Activated CD4-positive, alpha-beta T cell treated with anti-CD3 and anti-CD28 coated beads for 24 hours (primary cell): ENCODE measurements around the gene UBE2Z.
"Not testable (repeated sequence)": the region's sequence is repeated elsewhere in the genome, so short reads cannot be mapped to it uniquely, and the experiment has no call there.

Experiments
- DNase-seq, 2 donors: peaks; one replicate each; pipeline ENCODE4 v3.0.0-alpha.2; 2020; ENCODE audit warnings: low read depth in 2 of 2

UBE2Z gene

DNA sequence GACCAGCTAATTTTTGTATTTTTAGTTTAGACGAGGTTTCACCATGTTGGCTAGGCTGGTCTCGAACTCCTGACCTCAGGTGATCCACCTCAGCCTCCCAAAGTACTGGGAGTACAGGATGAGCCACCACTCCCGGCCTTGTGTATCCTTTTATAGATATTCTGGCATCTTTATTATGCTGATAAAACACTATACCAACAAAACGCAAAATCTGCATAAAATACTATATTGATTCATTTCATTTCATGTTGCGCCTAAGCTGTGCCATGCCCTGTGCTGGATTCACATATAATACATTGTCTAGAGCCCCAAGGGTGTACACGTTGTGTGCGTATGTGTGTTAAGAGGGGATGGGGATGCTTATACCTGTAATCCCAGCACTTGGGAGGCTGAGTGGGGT is 3.8 kb upstream of the UBE2Z start:
- no peak for DNase-seq

DNA sequence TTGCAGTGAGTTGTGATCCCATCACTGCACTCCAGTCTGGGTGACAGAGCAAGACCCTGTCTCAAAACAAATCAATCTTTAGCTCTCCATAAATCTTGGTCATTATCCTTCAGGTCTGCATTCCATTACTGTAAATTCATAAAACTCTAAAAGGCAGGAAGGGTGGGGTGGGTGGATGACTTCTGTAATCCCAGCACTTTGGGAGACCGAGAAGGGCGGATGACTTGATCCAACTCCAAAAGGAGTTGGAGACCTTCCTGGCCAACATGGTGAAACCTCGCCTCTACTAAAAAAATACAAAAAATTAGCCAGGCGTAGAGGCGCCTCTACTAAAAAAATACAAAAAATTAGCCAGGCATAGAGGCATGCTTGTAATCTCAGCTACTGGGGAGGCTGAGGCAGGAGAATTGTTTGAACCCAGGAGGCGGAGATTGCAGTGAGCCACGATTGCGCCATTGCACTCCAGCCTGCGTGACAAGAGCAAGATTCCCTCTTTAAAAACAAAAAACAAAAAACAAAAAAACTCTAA is 2.2 kb upstream of the UBE2Z start:
- DNase-seq: no peak

DNA sequence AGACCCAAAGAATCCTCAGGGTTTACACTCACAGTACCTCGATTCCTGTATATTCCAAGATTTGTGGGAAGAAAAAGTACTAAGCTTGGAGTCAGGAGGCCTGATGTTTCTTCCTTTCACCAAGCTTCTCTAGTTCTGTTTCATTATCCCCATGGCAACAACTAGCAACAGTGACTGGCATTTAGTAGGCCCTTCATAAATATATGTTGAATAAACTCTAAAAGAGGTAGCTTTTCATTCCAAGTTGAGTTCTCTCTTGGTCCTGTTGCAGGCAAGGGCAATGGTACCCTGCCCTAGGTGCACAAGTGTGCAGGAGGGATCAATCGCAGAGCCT is 527 bp upstream of the UBE2Z start:
- DNase-seq: no peak

DNA sequence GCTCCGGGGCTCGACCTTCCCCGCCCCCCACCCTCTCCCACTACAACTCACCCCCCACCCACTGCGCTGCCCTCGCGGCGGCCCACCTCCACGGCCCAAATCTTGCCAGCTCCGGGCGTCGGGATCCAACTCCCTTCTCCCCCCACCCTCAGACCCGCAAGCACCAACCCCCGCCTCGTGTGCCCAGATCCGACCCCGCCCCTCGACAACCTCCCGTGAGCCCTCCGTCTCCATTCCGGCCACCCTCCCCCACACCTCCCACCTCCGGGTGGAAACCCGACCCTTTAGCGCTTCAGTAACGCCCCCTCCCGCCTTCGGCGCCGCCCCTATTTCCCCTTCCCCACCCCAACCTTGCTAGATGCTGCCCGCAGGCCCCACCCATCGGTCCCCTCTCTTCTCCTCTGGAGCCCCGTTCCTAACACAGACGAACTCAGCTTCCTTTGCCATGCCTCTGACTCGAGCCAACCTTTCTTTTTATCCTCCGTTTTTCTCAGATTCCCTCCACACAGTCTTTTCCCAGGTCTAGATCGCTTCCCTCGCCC is 717 bp downstream of the UBE2Z start:
- DNase-seq: peak; percentile 85 to 92

DNA sequence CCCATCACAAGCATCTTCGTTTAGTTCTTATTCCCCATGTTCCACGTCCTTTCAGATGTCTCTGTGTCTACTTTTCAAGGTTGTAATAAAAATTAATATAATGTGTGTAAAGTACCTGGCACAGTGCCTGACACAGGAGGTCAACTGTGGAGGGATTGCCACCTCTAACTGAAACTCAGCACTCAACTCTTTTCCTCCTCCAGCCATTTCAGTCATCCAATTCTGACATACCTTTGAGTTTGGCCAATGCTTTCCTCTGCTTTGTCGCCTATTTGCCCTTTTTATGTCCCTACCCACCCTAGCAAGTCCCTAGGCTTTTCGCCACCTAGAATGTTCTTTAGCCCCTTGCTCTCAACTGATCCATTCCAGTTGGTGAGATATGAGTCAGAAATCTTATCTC is 1.6 kb downstream of the UBE2Z start:
- DNase-seq: no peak

DNA sequence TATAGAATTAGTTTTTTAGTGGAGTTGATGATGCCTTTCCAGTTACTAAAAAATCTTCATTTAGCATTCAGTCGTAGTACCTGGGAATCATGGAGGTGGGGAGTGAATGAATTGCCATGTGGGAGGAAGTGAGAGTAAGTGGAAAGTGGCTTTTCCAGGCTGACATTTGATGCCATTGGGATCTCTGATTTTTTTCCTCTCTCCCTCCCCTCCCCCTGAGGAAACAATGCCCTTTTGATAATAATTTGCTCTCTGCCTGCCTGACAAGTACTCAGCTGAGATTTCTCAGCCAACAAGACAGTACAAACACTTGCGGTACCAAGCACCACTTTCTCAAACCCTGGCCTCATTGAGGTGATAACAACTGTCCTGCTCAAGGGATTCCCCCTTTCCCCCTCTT is 2.2 kb downstream of the UBE2Z start:
- DNase-seq: no peak

DNA sequence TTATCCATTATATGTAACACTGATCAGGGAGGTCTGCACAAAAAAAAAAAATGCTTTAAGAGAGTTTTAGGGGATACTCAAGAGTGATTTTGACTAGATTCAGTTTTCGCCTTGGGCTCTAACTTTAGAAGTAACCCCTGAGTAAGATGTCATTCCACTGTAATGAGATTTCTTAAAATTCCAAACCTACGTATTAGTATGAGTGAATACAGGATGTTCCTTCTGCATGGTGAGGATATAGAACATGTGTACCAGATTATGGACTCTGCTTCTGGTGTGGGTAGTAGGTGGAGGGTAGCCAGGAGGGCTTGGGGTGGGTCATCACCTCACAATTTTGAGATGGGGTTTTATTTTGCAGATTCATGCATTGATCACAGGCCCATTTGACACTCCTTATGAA is 4.3 kb downstream of the UBE2Z start:
- no peak for DNase-seq

DNA sequence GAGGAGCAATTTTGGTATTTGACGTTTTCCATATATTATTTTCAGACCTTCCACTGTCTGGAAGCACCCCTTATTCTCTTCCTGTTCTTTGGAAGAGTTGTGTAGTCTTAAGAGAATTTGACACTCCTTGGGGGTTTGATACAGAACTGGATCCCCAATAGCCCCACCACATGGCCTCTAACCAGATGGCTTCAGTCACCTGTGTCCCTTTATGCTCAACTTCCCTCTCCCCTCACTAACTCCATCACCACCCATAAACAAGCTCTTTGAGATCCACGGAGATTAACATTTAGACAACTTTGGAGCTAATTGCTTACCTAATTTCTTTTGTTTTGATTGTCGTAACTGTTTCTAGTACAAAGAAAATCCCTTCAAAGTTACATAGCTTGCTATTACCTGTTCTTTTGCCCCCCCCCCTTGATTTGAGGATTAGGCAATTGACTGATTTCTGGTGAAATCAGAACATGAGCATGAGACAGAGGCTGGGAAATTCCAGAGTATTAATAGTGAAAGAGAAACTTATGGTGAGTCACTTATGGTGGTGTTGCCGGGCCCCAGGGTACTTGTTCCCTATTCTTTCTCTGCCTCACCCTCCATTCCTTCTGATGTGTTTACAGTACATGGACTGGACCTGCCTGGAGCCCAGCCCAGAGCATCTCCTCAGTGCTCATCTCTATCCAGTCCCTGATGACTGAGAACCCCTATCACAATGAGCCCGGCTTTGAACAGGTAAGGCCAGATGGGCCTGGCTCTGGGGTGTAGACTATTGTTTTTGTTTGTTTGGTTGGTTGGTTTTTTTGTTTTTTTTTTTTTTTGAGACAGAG is 7.5 kb downstream of the UBE2Z start:
- DNase-seq: peak; percentile 25 to 57

DNA sequence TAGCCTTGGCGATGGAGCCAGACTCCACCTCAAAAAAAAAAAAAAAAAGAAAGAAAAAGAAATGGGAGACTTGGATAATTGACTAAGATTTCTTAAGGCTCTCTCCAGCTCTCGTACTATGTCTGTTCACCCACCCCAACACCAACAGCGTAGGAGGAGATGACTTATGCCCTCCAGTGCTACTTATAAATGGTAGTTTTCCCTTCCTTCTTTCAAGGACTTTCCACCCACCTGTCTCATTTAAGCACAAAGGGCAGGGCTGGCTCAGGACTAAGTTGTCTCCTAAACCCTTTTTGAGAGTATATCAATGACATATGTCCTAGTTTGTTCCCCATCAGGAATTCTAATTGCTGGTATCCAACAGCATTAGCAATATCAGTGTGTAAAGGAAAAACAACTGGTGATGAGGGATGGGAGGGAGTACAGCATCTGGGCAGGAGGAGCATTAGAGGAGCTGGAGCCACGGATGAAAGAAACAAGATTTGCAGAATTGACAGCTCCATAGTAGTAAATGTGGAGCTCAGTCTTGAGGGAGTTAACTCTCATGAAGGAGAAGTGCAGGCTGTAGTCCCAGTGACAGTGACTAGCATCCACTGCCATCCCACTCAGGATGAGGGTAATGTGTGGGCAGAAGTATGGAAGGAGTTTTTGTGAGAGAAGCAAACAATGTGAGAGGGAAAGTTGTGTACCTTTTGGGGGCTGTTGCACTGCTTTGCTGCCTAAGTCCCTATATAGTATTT is 17.2 kb downstream of the UBE2Z start:
- no peak for DNase-seq

DNA sequence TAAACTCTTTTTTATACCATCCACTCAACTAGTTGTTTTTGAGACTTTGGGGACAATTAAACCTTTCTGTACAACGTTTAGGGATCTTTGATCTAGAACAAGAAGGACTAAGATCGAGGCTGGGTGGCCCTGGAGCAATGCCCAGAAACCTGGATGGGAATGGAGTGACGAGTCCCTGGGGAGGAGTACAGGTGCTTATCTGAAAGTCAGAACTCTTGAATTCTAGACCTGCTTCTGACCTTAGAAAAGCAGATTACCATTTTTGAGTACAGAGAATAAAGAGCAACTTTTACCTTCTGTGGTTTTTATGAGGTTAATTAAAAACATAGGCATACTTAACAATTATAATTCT is 17.8 kb downstream of the UBE2Z start:
- no peak for DNase-seq

DNA sequence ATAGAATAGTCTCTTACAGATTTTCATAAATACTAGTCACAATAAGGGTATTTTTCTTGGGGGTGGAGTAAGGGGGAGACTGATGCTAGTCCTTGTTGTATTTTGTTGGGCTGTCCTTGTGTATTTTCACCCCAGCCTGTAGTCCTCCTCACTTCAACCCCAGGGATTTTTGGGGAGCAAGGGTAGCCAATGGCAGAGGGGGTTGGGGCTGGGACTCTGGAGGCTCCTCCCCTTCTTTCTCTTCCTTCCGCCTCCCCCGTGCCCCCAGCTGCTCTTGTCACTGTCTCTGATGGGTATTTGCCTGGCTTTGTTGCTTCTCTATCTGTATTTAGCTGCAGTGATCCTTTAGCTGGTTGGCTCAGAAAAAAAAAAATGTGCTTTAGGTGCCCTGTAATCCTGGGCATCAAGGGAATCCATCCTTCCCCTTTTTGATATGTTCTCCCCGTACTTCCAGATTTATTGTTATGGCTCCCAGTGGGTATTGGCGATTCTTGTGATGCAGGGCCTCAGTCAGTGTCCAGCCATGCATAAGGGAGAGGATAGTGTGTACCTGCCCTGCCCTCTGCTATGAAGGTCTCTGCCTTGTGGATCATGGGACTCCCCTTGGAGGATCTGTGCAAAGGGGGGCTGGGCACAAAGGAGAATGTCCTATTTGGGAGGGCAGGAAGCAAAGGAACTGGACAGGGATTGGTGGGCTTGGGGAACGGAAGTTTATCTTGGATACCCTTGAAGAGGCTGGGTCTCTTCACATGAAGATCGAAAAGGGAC is 20.0 kb downstream of the UBE2Z start:
- DNase-seq: no peak

DNA sequence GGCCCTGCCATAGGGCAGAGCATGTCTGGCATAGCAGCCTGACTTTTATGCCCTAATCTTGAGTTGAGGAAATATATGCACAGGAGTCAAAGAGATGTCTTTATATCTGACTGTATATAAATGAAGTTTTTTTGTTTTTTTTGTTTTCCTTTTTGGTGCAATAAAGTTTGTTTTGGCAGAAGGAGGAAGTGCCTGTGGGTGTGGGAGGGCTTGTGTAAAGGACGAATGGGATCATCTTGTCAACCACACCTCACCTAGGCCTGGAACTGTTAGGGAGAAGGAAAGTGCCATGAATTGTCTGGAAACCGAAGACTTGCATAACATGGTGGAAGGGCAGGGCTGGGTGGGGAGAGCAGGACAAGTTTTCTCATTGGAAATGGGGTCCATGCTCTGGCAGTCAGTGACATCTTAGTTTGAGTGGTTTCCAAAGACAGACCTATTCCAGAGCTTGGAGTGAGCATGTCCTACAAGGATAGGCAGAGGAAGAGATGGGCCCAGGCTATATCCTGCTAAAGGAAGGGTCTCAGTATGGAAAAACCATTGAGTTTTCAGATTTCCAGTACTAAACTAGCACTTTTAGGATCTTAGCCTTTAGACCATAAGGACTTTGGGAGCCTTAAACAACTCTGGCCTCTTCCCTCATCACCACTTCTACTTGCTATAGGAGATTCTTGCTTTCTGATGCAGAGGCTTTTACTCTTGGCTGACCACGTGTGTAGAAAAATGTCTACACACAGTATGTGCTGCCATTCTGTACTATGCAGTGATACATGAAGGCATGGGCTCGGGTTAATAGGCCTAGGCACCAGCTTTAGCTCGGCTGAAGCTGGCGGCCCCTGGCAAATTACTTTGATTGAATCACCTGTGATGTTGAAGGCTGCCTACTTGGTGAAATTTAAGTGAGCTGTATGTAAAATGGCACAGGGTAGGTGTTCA is 20.9 kb downstream of the UBE2Z start:
- no peak for DNase-seq

DNA sequence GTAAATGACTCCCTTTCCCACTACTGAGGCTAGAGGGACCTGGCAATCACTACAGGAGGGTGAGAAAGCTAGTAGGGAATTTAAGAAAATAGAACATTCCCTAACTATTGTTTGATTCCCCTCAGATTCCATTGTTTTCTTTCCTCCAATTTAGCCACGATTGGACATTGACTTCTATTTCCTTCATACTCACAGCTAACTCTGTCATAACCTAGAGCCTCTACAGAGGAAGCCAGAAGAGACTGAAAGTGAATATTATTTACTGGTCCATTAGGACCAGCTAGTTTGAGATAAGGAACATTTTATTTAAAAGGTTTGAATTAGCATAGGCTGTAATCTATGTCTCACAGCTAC is 21.6 kb downstream of the UBE2Z start:
- no peak for DNase-seq

DNA sequence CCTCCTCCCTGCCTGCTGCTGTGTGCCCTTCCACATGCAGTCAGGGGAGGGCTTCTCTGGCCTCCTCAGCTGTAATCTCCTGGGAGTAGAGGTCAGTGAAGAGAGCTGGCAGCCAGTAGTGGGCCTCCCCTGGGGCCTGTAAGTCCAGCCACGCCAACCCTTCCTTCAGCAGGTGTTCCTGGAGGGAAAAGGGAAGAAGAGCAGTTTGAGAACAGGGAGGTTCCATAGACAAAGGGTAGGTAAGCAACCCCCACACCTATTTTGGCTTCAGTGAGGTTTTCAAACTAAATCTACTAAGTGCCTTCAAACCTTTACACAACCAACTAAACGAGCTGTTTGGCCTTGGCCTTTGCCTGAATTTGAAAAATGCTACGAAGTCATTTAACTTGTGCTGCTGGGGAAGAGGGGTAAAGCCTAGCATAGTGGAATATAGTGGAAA is 22.2 kb downstream of the UBE2Z start:
- no peak for DNase-seq

DNA sequence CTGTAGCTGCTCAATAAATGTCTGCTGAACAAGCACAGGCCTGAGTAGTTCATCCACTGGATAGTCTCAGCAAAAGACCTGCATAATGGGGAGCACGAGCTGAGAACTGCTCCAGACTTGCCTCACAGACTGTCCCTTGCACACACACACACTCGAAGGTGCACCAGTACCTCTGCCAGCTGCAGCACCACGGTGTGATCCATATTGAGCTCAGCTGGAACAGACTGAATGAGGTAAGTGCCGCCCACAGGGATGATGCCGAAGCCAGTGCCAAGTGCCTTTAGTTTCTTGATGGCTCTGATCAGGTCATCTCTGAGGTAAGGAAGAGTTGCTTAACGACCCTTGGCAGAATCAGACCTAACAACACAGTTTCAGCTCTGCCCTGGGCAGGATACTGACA is 24.8 kb downstream of the UBE2Z start:
- DNase-seq: no peak

DNA sequence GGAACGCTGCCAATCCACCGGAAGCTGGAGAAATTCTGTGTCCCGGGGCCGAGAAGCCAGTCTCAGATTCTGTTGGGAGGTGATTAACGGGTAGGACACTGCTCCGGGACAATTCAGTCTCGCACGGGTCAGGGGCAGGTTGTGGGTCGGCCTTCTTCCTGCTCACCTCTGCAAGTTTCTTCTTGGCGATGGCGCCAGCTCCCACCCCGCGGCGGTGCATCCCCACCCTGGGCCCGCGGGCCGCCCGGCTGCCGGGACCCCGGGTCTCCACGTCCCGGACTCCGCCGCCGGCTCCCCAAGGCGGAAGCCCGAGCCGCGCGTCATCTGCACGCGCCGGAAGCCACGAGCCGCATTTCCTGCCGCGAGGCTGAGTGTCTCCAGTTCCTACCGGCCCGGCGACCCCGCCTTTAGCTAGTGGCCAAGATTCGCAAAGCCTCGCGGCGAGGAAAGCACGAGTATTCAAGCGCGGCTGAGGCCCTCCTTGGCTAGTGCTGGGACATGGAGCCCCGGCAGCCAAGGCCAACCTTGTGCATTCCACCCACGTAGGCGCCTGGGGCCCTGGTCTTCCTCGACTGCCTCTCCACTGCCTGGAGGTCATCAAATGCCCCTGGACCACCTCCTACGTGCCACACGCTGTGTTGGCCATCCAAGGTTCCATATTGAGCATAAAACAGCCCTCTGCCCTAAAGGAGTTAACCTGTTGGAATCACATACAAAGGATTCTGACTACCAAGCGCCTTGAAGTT is 36.5 kb downstream of the UBE2Z start, which contains the start of gene SNF8:
SNF8 (minus strand) TSS at position 328 of the 746 bp plus-strand sequence; CDS start at position 220, 108 bp downstream.
- DNase-seq: peak; percentile 84 to 90

DNA sequence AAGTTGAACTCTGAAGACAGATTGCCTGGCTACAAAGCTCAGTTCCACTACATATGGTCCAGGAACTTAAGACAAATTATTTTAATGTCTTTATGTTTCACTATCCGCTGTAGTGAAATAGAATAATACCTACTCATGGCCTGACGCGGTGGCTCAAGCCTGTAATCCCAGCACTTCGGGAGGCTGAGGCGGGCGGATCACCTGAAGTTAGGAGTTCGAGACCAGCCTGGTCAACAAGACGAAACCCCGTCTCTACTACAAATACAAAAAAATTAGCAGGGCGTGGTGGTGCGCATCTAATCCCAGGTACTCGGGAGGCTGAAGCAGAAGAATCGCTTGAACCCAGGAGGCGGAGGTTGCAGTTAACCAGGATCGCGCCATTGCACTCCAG is 37.0 kb downstream of the UBE2Z start:
- DNase-seq: not testable (repeated sequence)

DNA sequence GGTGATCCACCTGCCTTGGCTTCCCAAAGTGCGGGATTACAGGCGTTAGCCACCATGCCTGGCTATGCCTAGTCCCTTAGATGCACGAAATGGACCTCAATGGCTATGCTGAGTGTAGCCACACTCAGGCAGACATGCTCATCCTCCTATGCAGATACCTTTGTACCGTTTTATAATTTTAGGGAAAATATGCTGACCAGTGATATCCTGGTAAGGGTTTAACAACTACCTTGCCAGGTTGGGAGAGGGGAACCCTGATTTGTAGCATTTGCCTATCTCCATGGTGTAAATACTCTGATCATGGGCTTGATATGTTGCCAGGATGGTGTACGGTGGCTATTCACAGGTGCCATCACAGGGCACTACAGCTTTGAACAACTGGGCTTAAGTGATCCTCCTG is 43.4 kb downstream of the UBE2Z start:
- DNase-seq: no peak

DNA sequence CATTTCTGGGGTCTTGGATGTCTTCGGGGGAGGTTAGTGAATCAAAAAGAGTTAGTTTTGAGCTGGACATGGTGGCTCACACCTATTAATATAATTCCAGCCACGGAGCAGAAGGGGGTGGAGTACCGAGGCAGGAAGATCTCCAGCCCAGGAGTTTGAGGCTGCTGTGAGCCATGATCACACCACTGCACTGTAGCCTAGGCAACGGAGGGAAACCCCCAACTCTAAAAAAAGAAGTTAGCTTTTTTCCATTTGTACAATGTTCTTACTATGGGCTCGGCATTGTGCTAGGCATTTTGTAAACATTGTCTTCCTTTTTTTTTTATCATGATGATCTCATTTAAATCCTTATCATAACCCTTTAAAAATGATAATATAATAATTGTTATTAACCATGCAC is 44.7 kb downstream of the UBE2Z start:
- no peak for DNase-seq

DNA sequence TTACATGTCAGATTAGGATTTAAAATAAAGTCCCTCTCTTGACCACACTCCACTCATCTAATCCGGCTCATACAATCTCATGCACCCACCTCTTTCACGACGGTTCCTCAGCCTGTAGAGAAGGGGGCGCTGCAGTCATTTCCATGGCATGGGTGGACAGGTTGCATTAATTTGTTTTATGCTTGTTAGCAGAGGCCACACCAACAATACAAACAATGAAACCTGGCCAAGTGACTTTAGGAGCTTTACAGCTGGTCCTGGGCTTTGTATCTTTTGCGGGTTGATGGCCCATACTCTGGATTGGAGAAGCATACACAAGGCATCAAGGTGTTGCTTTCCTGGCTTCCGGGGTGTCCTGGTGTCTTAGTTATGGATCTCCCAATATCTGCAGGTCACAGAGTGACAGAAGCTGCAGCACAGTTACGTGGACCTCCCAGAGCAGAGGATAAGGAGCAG is 46.1 kb downstream of the UBE2Z start:
- DNase-seq: no peak
